Measurements from ENCODE around the gene SPTLC2.
A peak's percentile ranks its signal among the peaks of the same experiment; 100 is the strongest.
"Not testable (repeated sequence)": the region's sequence is repeated elsewhere in the genome, so short reads cannot be mapped to it uniquely, and the experiment has no call there.

The SPTLC2 gene

GRCh38 chr14:77616454-77617229 is at the start of gene SPTLC2:
Gene SPTLC2 (minus strand): TSS chr14:77616637. CDS start chr14:77616579, 58 bp downstream.
- peak; percentile 99 for DNase-seq (ENCODE audit: low read depth)
- TF ChIP-seq POLR2A (IDR thresholded peaks at IDR 0.05; ENCODE audit: extremely low read depth, insufficient read length), result peak; percentile 58
- TF ChIP-seq, protein P1, sequence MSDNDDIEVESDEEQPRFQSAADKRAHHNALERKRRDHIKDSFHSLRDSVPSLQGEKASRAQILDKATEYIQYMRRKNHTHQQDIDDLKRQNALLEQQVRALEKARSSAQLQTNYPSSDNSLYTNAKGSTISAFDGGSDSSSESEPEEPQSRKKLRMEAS (IDR thresholded peaks at IDR 0.05; ENCODE audit: low read depth, low read length), result peak; percentile 44
- TF ChIP-seq MYC (IDR thresholded peaks at IDR 0.05; ENCODE audit: low read depth, low read length), result peak; percentile 79
- TF ChIP-seq CTCF (IDR thresholded peaks at IDR 0.05; ENCODE audit: low read depth, low read length), result no peak
- H3K4me3 ChIP-seq (ENCODE audit: low read depth, low read length), result peak within 1 kb of the TSS; percentile 90

DNA sequence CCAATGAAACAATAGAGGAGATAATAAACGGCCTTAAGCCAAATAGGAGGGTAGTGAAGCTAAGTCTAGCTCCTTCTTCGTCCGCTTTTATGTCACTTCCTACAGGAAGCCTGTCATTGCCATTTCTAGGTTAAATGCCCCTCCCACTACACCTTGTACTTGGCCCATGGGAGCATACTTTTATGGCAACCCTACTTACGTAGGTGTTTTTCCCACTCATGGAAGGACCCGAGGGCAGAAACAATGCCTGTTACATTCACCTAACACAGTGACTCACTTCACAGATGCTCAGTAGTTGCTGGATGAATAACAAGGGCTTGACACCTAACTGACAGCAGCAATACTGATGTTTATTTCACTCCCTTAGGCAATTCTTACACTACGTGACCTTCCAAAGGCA is 46.9 kb upstream of the SPTLC2 start:
- no peak overlapping the region for H3K4me3 ChIP-seq (ENCODE audit: low read depth, low read length)
- DNase-seq (ENCODE audit: low read depth), result no peak
- TF ChIP-seq, protein P1 (IDR thresholded peaks at IDR 0.05; ENCODE audit: low read depth, low read length), result no peak
- TF ChIP-seq POLR2A (IDR thresholded peaks at IDR 0.05; ENCODE audit: extremely low read depth, insufficient read length) (no peak), MYC (IDR thresholded peaks at IDR 0.05; ENCODE audit: low read depth, low read length) (no peak), CTCF (IDR thresholded peaks at IDR 0.05; ENCODE audit: low read depth, low read length) (no peak)

DNA sequence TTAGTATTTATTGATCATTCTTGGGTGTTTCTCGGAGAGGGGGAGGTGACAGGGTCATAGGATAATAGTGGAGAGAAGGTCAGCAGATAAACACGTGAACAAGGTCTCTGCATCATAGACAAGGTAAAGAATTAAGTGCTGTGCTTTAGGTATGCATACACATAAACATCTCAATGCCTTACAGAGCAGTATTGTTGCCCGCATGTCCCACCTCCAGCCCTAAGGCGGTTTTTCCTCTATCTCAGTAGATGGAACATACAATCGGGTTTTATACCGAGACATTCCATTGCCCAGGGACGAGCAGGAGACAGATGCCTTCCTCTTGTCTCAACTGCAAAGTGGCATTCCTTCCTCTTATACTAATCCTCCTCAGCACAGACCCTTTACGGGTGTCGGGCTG is 45.1 kb upstream of the SPTLC2 start:
- DNase-seq (ENCODE audit: low read depth), result not testable (repeated sequence)

DNA sequence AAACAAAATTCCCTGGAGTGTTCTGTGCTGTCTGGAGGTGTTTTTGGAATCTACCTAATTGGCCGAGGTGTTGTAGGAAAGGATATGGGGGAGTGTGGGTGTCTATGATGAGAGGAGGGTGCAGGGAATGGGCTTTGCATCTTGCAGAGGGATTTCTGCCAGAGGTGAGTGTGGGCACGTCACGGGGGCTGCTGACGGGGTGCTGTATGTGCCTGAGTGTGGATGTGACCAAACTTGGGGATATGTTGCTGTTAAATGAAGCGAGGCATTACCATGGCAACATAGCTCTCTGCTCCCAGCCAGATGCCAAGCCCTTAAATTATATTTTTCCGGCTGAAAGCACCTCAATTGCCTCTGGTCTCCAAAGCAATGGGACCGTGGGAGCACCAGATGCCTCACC is 44.3 kb upstream of the SPTLC2 start:
- TF ChIP-seq CTCF (IDR thresholded peaks at IDR 0.05; ENCODE audit: low read depth, low read length), result no peak
- TF ChIP-seq, protein P1 (IDR thresholded peaks at IDR 0.05; ENCODE audit: low read depth, low read length), result no peak
- TF ChIP-seq POLR2A (IDR thresholded peaks at IDR 0.05; ENCODE audit: extremely low read depth, insufficient read length), result no peak
- TF ChIP-seq MYC (IDR thresholded peaks at IDR 0.05; ENCODE audit: low read depth, low read length), result no peak
- H3K4me3 ChIP-seq (ENCODE audit: low read depth, low read length), result no peak overlapping the region
- DNase-seq (ENCODE audit: low read depth), result no peak

More for the DNA sequence above, 45.1 kb upstream of the SPTLC2 start:
- not testable (repeated sequence) for H3K4me3 ChIP-seq (ENCODE audit: low read depth, low read length)

GRCh38 chr14:77659831-77660230 is 43.4 kb upstream of the SPTLC2 start:
- TF ChIP-seq POLR2A (IDR thresholded peaks at IDR 0.05; ENCODE audit: extremely low read depth, insufficient read length) (no peak), MYC (IDR thresholded peaks at IDR 0.05; ENCODE audit: low read depth, low read length) (no peak), CTCF (IDR thresholded peaks at IDR 0.05; ENCODE audit: low read depth, low read length) (no peak)
- TF ChIP-seq, protein P1 (IDR thresholded peaks at IDR 0.05; ENCODE audit: low read depth, low read length), result no peak
- peak; percentile 62 for DNase-seq (ENCODE audit: low read depth)
- no peak overlapping the region for H3K4me3 ChIP-seq (ENCODE audit: low read depth, low read length)

GRCh38 chr14:77657280-77657679 is 40.8 kb upstream of the SPTLC2 start:
- no peak for DNase-seq (ENCODE audit: low read depth)
- no peak overlapping the region for H3K4me3 ChIP-seq (ENCODE audit: low read depth, low read length)
- no peak for TF ChIP-seq MYC (IDR thresholded peaks at IDR 0.05; ENCODE audit: low read depth, low read length)
- TF ChIP-seq POLR2A (IDR thresholded peaks at IDR 0.05; ENCODE audit: extremely low read depth, insufficient read length), result no peak
- TF ChIP-seq CTCF (IDR thresholded peaks at IDR 0.05; ENCODE audit: low read depth, low read length), result no peak
- TF ChIP-seq, protein P1 (IDR thresholded peaks at IDR 0.05; ENCODE audit: low read depth, low read length), result no peak
